GM12878 (cell line): ENCODE results near the gene CCNL2. TPM values are rescaled to one million over a fixed set of nuclear protein-coding genes. Genes with fewer than 3 reads are reported as not detected.

Experiments used
- BHLHE40 ChIP-seq, 2 experiments: fragments of 450-650 bp in 1 of 2; IDR thresholded peaks; 2 replicates each; pipeline ENCODE4 v1.6.1; 2011 to 2017; ENCODE audit warnings: low read depth in 2 of 2, borderline replicate concordance in 1 of 2, improper control_type of control experiment in 1 of 2, low read length in 1 of 2, mild to moderate bottlenecking in 1 of 2
- CEBPB ChIP-seq, 2 experiments: fragments of 150-350 bp in 1 of 2; IDR thresholded peaks; 2 replicates each; pipeline ENCODE4 v1.6.1; 2012 to 2014; ENCODE audit warnings: low read depth in 2 of 2, low read length in 2 of 2, borderline replicate concordance in 1 of 2, inconsistent platforms in 1 of 2
- DPF2 ChIP-seq: fragments of 450-650 bp; IDR thresholded peaks from 2 replicates; pipeline ENCODE4 v1.6.1; 2017; ENCODE audit warnings: mild to moderate bottlenecking
- HCFC1 ChIP-seq: fragments of 150-350 bp; IDR thresholded peaks from 2 replicates; pipeline ENCODE4 v1.6.1; 2014; ENCODE audit warnings: low read length
- KAT2A ChIP-seq: conservative IDR thresholded peaks from 2 replicates; pipeline ENCODE4 v1.6.1; 2011; ENCODE audit warnings: low read depth, low read length; ENCODE audit not compliant: control insufficient read depth
- MYB ChIP-seq: fragments of 150-350 bp; IDR thresholded peaks from 2 replicates; pipeline ENCODE4 v1.6.1; 2014; ENCODE audit warnings: mild to moderate bottlenecking, low read depth, low read length, borderline replicate concordance
- SMAD5 ChIP-seq: IDR thresholded peaks from 2 replicates; pipeline ENCODE4 v1.6.1; 2016; ENCODE audit warnings: antibody characterized with exemption, low read depth
- TAF1 ChIP-seq: IDR thresholded peaks from 2 replicates; pipeline ENCODE4 v1.6.1; 2011; ENCODE audit warnings: mild to moderate bottlenecking, low read depth, low read length, borderline replicate concordance
- TCF7 ChIP-seq: IDR thresholded peaks from 2 replicates; pipeline ENCODE4 v1.6.1; 2014; ENCODE audit warnings: antibody characterized with exemption, borderline replicate concordance
- ZNF217 ChIP-seq: fragments of 450-650 bp; IDR thresholded peaks from 2 replicates; pipeline ENCODE4 v1.6.1; 2017; ENCODE audit warnings: antibody characterized with exemption, mild to moderate bottlenecking
- ZNF384 ChIP-seq: IDR thresholded peaks from 2 replicates; pipeline ENCODE4 v1.6.1; 2012; ENCODE audit warnings: low read depth, mild to moderate bottlenecking, low read length, improper control_type of control experiment, borderline replicate concordance
- polyA plus RNA-seq, 11 experiments: library from polyadenylated mRNA; depleted of rRNA in 4 of 11; unstranded in 6 of 11; stranded (reverse) in 5 of 11; fragments of >200 nt; fragmentation: Nextera tagmentation in 4 of 11; fragmentation: Illumina TruSeq in 1 of 11; extraction: Ambion mirVana in 4 of 11; extraction: Trizol in 1 of 11; gene quantifications; 1 replicate in 1 of 11; 2 replicates in 10 of 11; pipeline versions ENCODE4 v1.2.1 to v1.2.3, GENCODE V29; 2011 to 2016; ENCODE audit warnings: inconsistent platforms in 2 of 11, missing spikeins in 2 of 11, low read depth in 1 of 11
- total RNA-seq, 4 experiments: library from RNA; depleted of rRNA in 3 of 4; stranded (reverse); fragments of >200 nt in 3 of 4; fragmentation: Illumina TruSeq in 1 of 4; extraction: Trizol in 1 of 4; gene quantifications; 2 replicates each; pipeline versions ENCODE4 v1.2.1 to v1.2.3, GENCODE V29; 2013 to 2021
- TF ChIP-seq, protein P1 (sequence below): fragments of 450-650 bp; IDR thresholded peaks from 2 replicates; pipeline ENCODE4 v1.6.1; 2018; ENCODE audit warnings: mild to moderate bottlenecking, low read depth, moderate library complexity; ENCODE audit not compliant: partially characterized antibody
- TF ChIP-seq, protein P2 (sequence below): fragments of 450-650 bp; formaldehyde crosslinking; IDR thresholded peaks from 2 replicates; pipeline ENCODE4 v1.4.0; 2020; ENCODE audit warnings: mild to moderate bottlenecking, moderate library complexity
- TF ChIP-seq, protein P3 (sequence below): fragments of 450-650 bp; IDR thresholded peaks from 2 replicates; pipeline ENCODE4 v1.6.1; 2014; ENCODE audit warnings: mild to moderate bottlenecking
- TF ChIP-seq, protein P4 (sequence below), 3 experiments: IDR thresholded peaks in 2 of 3; conservative IDR thresholded peaks in 1 of 3; 2 replicates each; pipeline ENCODE4 v1.5.1; 2011; ENCODE audit warnings: low read depth in 3 of 3, low read length in 3 of 3, mild to moderate bottlenecking in 3 of 3, control low read depth in 2 of 3, moderate library complexity in 2 of 3, inconsistent platforms in 1 of 3, mixed read lengths in 1 of 3; ENCODE audit not compliant: control insufficient read depth in 2 of 3, insufficient read depth in 1 of 3; ENCODE audit errors: extremely low read depth in 1 of 3
- TF ChIP-seq, protein P5 (sequence below): IDR thresholded peaks from 2 replicates; pipeline ENCODE4 v1.6.1; 2012; ENCODE audit warnings: low read depth, low read length, improper control_type of control experiment
- TF ChIP-seq, protein P6 (sequence below): IDR thresholded peaks from 2 replicates; pipeline ENCODE4 v1.6.1; 2011; ENCODE audit warnings: low read depth, low read length, improper control_type of control experiment, borderline replicate concordance

Gene CCNL2
- total and polyA plus RNA-seq, 10 of the 15 experiments (the other 5 are each of a cell fraction or from before 2014, with no cell fraction given): 2.1 to 143 (median 101) TPM

DNA sequence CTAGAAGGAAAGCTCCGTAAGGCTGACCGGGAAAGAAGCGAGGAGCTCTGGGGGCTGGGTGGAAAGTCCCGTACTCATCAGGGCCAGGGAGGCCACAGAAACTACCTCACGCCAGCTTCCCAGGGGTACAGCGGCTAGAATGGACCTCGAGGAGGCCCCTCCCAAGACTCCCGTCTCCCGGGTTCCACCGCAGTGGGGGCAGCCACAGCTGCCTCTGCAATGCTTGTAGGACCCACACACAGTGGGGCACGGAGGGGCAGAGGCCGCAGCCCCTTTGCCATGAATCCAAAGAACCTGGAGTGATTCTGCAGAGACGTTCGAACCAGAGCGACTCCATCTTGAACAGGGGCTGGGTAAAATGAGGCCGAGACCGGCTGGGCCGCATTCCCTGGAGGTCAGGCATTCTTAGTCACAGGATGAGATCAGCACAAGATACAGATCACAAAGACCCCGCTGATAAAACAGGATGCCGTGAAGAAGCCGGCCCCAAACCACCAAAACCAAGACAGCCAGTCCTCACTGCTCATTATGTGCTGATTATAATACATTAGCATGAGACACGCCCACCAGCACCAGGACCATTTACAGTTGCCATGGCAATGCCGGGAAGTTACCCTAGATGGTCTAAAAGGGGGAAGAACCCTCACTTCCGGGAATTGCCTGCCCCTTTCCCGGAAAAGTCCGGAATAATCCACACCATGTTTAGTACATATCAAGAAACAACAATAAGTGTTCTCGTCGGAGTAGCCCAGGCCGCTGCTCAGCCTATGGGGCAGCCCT, 23.5 kb upstream of the CCNL2 start (continued):
- TF ChIP-seq, protein P1, sequence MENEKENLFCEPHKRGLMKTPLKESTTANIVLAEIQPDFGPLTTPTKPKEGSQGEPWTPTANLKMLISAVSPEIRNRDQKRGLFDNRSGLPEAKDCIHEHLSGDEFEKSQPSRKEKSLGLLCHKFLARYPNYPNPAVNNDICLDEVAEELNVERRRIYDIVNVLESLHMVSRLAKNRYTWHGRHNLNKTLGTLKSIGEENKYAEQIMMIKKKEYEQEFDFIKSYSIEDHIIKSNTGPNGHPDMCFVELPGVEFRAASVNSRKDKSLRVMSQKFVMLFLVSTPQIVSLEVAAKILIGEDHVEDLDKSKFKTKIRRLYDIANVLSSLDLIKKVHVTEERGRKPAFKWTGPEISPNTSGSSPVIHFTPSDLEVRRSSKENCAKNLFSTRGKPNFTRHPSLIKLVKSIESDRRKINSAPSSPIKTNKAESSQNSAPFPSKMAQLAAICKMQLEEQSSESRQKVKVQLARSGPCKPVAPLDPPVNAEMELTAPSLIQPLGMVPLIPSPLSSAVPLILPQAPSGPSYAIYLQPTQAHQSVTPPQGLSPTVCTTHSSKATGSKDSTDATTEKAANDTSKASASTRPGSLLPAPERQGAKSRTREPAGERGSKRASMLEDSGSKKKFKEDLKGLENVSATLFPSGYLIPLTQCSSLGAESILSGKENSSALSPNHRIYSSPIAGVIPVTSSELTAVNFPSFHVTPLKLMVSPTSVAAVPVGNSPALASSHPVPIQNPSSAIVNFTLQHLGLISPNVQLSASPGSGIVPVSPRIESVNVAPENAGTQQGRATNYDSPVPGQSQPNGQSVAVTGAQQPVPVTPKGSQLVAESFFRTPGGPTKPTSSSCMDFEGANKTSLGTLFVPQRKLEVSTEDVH: no peak
- TF ChIP-seq BHLHE40 (IDR thresholded peaks at IDR 0.05; ENCODE audit: borderline replicate concordance in 1 of 2, low read depth in 2 of 2, low read length in 1 of 2) (no peak), SMAD5 (no peak), CEBPB (IDR thresholded peaks at IDR 0.05; ENCODE audit: borderline replicate concordance in 1 of 2, low read depth in 2 of 2, low read length in 2 of 2) (no peak), TCF7 (no peak), TAF1 (no peak), DPF2 (peak; percentile 68; the same call in 1 of the 2 replicates), HCFC1 (no peak), ZNF217 (no peak), KAT2A (no peak), MYB (no peak), ZNF384 (no peak)
- TF ChIP-seq, protein P2, sequence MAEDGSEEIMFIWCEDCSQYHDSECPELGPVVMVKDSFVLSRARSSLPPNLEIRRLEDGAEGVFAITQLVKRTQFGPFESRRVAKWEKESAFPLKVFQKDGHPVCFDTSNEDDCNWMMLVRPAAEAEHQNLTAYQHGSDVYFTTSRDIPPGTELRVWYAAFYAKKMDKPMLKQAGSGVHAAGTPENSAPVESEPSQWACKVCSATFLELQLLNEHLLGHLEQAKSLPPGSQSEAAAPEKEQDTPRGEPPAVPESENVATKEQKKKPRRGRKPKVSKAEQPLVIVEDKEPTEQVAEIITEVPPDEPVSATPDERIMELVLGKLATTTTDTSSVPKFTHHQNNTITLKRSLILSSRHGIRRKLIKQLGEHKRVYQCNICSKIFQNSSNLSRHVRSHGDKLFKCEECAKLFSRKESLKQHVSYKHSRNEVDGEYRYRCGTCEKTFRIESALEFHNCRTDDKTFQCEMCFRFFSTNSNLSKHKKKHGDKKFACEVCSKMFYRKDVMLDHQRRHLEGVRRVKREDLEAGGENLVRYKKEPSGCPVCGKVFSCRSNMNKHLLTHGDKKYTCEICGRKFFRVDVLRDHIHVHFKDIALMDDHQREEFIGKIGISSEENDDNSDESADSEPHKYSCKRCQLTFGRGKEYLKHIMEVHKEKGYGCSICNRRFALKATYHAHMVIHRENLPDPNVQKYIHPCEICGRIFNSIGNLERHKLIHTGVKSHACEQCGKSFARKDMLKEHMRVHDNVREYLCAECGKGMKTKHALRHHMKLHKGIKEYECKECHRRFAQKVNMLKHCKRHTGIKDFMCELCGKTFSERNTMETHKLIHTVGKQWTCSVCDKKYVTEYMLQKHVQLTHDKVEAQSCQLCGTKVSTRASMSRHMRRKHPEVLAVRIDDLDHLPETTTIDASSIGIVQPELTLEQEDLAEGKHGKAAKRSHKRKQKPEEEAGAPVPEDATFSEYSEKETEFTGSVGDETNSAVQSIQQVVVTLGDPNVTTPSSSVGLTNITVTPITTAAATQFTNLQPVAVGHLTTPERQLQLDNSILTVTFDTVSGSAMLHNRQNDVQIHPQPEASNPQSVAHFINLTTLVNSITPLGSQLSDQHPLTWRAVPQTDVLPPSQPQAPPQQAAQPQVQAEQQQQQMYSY (CRISPR knock-in tag): peak; percentile 96
- TF ChIP-seq, protein P3, sequence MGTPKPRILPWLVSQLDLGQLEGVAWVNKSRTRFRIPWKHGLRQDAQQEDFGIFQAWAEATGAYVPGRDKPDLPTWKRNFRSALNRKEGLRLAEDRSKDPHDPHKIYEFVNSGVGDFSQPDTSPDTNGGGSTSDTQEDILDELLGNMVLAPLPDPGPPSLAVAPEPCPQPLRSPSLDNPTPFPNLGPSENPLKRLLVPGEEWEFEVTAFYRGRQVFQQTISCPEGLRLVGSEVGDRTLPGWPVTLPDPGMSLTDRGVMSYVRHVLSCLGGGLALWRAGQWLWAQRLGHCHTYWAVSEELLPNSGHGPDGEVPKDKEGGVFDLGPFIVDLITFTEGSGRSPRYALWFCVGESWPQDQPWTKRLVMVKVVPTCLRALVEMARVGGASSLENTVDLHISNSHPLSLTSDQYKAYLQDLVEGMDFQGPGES: no peak
- TF ChIP-seq, protein P4, sequence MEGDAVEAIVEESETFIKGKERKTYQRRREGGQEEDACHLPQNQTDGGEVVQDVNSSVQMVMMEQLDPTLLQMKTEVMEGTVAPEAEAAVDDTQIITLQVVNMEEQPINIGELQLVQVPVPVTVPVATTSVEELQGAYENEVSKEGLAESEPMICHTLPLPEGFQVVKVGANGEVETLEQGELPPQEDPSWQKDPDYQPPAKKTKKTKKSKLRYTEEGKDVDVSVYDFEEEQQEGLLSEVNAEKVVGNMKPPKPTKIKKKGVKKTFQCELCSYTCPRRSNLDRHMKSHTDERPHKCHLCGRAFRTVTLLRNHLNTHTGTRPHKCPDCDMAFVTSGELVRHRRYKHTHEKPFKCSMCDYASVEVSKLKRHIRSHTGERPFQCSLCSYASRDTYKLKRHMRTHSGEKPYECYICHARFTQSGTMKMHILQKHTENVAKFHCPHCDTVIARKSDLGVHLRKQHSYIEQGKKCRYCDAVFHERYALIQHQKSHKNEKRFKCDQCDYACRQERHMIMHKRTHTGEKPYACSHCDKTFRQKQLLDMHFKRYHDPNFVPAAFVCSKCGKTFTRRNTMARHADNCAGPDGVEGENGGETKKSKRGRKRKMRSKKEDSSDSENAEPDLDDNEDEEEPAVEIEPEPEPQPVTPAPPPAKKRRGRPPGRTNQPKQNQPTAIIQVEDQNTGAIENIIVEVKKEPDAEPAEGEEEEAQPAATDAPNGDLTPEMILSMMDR (IDR thresholded peaks at IDR 0.05 in 2 of 3, conservative IDR thresholded peaks at IDR 0.05 in 1 of 3; ENCODE audit: control insufficient read depth in 2 of 3, extremely low read depth in 1 of 3, insufficient read depth in 1 of 3, low read depth in 3 of 3, low read length in 3 of 3): no peak
- TF ChIP-seq, protein P5, sequence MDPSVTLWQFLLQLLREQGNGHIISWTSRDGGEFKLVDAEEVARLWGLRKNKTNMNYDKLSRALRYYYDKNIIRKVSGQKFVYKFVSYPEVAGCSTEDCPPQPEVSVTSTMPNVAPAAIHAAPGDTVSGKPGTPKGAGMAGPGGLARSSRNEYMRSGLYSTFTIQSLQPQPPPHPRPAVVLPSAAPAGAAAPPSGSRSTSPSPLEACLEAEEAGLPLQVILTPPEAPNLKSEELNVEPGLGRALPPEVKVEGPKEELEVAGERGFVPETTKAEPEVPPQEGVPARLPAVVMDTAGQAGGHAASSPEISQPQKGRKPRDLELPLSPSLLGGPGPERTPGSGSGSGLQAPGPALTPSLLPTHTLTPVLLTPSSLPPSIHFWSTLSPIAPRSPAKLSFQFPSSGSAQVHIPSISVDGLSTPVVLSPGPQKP: no peak
- TF ChIP-seq, protein P6, sequence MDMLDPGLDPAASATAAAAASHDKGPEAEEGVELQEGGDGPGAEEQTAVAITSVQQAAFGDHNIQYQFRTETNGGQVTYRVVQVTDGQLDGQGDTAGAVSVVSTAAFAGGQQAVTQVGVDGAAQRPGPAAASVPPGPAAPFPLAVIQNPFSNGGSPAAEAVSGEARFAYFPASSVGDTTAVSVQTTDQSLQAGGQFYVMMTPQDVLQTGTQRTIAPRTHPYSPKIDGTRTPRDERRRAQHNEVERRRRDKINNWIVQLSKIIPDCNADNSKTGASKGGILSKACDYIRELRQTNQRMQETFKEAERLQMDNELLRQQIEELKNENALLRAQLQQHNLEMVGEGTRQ: no peak
